HEK293 (cell line): ENCODE data around the gene SMC6.

Experiments used
- CTCF ChIP-seq: fragments of 450-650 bp; formaldehyde crosslinking; IDR thresholded peaks from 2 replicates; pipeline ENCODE4 v1.5.1; 2016; ENCODE audit warnings: missing biosample characterization, missing genetic modification characterization
- FEZF1 ChIP-seq: fragments of 450-650 bp; formaldehyde crosslinking; IDR thresholded peaks from 2 replicates; pipeline ENCODE4 v1.5.1; 2016; ENCODE audit warnings: missing biosample characterization, missing genetic modification characterization
- HOXA7 ChIP-seq: sonication (generic); formaldehyde crosslinking; IDR thresholded peaks from 2 replicates; pipeline ENCODE4 v1.8.1; 2022; ENCODE audit warnings: missing genetic modification reagents, borderline replicate concordance
- PRDM4 ChIP-seq: fragments of 450-650 bp; formaldehyde crosslinking; IDR thresholded peaks from 2 replicates; pipeline ENCODE4 v1.5.1; 2017; ENCODE audit warnings: missing biosample characterization, missing genetic modification characterization
- REST ChIP-seq: fragments of 450-650 bp; formaldehyde crosslinking; IDR thresholded peaks from 2 replicates; pipeline ENCODE4 v1.5.1; 2016; ENCODE audit warnings: missing biosample characterization, missing genetic modification characterization
- ZNF121 ChIP-seq: fragments of 450-650 bp; formaldehyde crosslinking; IDR thresholded peaks from 2 replicates; pipeline ENCODE4 v1.5.1; 2016; ENCODE audit warnings: missing biosample characterization, missing genetic modification characterization
- ZNF175 ChIP-seq: fragments of 450-650 bp; formaldehyde crosslinking; IDR thresholded peaks from 2 replicates; pipeline ENCODE4 v1.5.1; 2016; ENCODE audit warnings: missing biosample characterization, missing genetic modification characterization
- ZNF221 ChIP-seq: fragments of 450-650 bp; formaldehyde crosslinking; IDR thresholded peaks from 2 replicates; pipeline ENCODE4 v1.5.1; 2017; ENCODE audit warnings: missing biosample characterization, missing genetic modification characterization, borderline replicate concordance
- ZNF24 ChIP-seq: fragments of 450-650 bp; formaldehyde crosslinking; IDR thresholded peaks from 2 replicates; pipeline ENCODE4 v1.5.1; 2016; ENCODE audit warnings: missing biosample characterization, missing genetic modification characterization
- ZNF350 ChIP-seq: fragments of 450-650 bp; formaldehyde crosslinking; IDR thresholded peaks from 2 replicates; pipeline ENCODE4 v1.5.0; 2017; ENCODE audit warnings: missing biosample characterization, mild to moderate bottlenecking, missing genetic modification characterization
- ZNF670 ChIP-seq: fragments of 450-650 bp; formaldehyde crosslinking; IDR thresholded peaks from 2 replicates; pipeline ENCODE4 v1.5.1; 2016; ENCODE audit warnings: missing biosample characterization, missing genetic modification characterization, low read depth
- ZNF776 ChIP-seq: fragments of 450-650 bp; formaldehyde crosslinking; IDR thresholded peaks from 2 replicates; pipeline ENCODE4 v1.5.0; 2017; ENCODE audit warnings: missing biosample characterization, missing genetic modification characterization, borderline replicate concordance

- TF ChIP-seq ZNF24 (no peak), CTCF (tag by site-specific recombination) (no peak), ZNF350 (tag by site-specific recombination) (no peak), HOXA7 (no peak), PRDM4 (tag by site-specific recombination) (no peak), ZNF175 (tag by site-specific recombination) (no peak), ZNF221 (tag by site-specific recombination) (no peak), REST (tag by site-specific recombination) (no peak), ZNF121 (tag by site-specific recombination) (no peak), ZNF670 (tag by site-specific recombination) (no peak), ZNF776 (no peak), FEZF1 (tag by site-specific recombination) (no peak)
Observed at GRCh38 chr2:17747684-17748452, 5.7 kb downstream of the SMC6 start.
